HG03280 (cell line): ENCODE measurements around the gene ZNF468.
A peak's percentile ranks its signal among the peaks of the same experiment; 100 is the strongest.
"Not testable (repeated sequence)": the region's sequence is repeated elsewhere in the genome, so short reads cannot be mapped to it uniquely, and the experiment has no call there.

ENCODE experiments used
- ATAC-seq: cut with Tn5 transposase; IDR thresholded peaks from one replicate; pipeline ENCODE4 v1.9.1; 2021; ENCODE audit warnings: mild to moderate bottlenecking, moderate library complexity; ENCODE audit not compliant: unreplicated experiment

The ZNF468 gene

DNA sequence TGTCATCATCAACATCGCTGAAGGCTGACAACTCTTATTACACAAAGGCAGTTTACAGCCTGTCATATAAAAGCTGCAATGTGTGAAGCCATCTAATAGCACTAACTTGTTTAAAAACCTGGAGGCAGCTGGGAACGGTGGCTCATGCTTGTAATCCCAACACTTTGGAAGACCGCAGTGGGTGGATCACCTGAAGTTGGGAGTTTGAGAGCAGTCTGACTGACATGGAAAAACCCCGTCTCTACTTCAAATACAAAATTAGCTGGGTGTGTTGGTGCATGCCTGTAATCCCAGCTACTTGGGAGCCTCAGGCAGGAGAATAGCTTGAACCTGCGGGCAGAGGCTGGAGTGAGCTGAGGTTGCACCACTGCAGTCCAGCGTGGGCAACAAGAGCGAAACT, 27.6 kb downstream of the ZNF468 start:
- not testable (repeated sequence) for ATAC-seq

GRCh38 chr19:52825765-52826164, 31.7 kb downstream of the ZNF468 start:
- no peak for ATAC-seq

DNA sequence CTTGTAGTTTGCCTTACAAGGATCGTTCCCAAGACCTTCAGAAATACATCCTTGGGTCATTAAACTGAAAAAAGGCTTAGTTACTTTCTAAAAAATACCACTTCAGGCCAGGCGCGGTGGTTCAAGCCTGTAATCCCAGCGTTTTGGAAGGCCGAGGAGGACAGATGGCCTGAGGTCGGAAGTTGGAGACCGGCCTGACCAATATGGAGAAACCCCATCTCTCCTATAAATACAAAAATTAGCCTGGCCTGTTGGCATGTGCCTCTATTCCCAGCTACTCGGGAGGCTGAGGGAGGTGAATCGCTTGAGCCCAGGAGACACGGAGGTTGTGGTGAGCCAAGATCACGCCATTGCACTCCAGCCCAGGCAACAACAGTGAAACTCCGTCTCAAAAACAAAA, 33.7 kb downstream of the ZNF468 start:
- no peak for ATAC-seq

- ATAC-seq: peak; percentile 97
These were observed 36.0 kb downstream of the ZNF468 start, which contains the start of gene ZNF28 for GRCh38 chr19:52821204-52821960. ZNF28 (minus strand) TSS chr19:52821633; CDS start chr19:52817958, 3,675 bp downstream.

GRCh38 chr19:52820472-52821203, 36.8 kb downstream of the ZNF468 start:
- ATAC-seq: peak; percentile 38

DNA sequence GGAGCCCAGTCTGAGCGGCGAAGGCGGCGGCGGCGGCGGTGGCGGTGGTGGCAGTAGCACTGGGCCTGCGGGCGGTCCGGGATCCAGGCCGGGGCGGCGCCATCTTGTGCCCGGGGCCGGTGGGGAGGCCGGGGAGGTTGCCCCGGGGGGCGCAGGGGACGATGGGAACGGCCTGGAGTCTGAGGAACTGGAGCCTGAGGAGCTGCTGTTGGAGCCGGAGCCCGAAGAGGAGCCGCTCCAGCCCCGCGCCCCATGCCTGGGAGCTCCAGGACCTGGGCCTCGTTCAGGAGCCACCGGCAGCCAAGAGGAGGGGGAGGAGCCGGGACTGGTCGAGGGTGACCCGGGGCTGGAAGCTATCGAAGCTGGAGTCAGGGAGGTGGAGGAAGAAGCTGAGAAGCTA, 47.6 kb downstream of the ZNF468 start:
- ATAC-seq: no peak

DNA sequence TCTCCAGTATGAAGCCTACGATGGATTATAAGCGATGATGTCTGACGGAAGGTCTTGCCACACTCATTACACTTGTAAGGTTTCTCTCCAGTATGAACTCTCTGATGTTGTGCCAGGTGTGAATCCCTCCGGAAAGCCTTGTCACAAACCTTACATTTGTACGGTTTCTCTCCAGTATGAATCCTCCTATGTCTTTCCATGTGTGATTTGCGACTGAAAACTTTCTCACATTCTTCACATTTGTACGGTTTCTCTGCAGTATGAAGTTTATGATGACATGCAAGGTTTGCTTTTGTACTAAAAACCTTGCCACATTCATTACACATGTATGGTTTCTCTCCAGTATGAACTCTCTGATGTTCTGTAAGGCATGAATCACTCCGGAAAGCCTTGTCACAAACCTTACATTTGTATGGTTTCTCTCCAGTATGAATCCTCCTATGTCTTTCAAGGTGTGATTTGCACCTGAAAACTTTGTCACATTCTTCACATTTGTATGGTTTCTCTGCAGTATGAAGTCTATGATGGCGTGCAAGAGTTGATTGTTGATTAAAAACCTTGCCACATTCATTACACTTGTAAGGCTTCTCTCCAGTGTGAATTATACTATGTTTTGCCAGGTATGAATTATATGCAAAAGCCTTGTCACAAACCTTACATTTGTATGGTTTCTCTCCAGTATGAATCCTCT, 57.3 kb downstream of the ZNF468 start:
- ATAC-seq: not testable (repeated sequence)

DNA sequence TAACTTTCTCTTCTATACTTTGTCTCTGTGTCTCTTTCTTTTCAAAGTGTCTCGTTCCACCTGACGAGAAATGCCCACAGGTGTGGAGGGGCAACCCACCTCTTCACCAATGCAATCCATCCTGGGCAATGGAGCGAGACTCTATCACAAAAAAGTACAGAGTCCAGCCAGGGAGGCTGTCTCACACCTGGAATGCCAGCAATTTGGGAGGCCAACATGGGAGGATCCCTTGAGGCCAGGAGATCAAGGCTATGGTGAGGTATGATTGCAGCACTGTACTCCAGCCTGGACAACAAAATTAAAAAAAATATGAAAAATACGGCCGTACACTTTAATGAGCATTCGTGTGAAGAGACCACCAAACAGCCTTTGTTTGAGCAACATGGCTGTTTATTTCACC, 68.0 kb downstream of the ZNF468 start:
- ATAC-seq: no peak
